IPS-18a (cell line): ENCODE results near the gene MPLKIP.
"Not testable (repeated sequence)": the region's sequence is repeated elsewhere in the genome, so short reads cannot be mapped to it uniquely, and the experiment has no call there.

Source experiments
- H3K27ac ChIP-seq: one replicate; pipeline ENCODE4 v1.5.1; 2013; ENCODE audit warnings: low read length
- H3K27me3 ChIP-seq: one replicate; pipeline ENCODE4 v1.6.1; 2013; ENCODE audit warnings: mild to moderate bottlenecking, low read length; ENCODE audit not compliant: control insufficient read depth, insufficient read depth
- H3K36me3 ChIP-seq: one replicate; pipeline ENCODE4 v1.6.1; 2013; ENCODE audit warnings: low read depth, low read length; ENCODE audit not compliant: control insufficient read depth
- H3K4me1 ChIP-seq: one replicate; pipeline ENCODE4 v1.6.1; 2013; ENCODE audit warnings: low read depth, low read length; ENCODE audit not compliant: control insufficient read depth
- H3K4me3 ChIP-seq: one replicate; pipeline ENCODE4 v1.5.1; 2013; ENCODE audit warnings: low read length
- H3K9ac ChIP-seq: one replicate; pipeline ENCODE4 v1.6.1; 2013; ENCODE audit warnings: mild to moderate bottlenecking, low read length, moderate library complexity
- H3K9me3 ChIP-seq: one replicate; pipeline ENCODE4 v1.6.1; 2013; ENCODE audit warnings: low read depth, low read length; ENCODE audit not compliant: control insufficient read depth

Gene MPLKIP

DNA sequence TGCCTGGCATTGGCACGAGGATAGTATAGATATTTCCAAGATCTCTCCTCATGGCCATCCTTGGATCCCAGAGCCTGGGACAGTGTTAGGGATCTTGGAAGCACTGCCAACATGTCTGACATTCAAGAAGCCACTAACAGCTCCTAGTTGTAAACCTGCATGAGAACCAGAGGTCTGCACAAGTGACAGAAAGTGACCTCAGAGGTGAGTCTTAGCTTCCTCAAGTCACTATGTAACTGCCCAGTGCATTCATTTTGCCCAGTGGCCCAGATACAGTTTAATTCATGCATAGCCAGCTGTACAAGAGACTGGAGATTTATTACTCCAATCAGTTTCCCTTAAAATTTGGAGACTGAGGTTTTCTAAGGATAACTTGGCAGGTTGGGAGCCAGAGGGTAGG is 17.1 kb upstream of the MPLKIP start:
- Histone ChIP-seq H3K4me1 (peaks cover 3% of the 10 kb centered on the region), H3K27ac (no peak overlapping the region), H3K36me3 (no peaks in the 10 kb centered on the region), H3K9me3 (no peaks in the 10 kb centered on the region), H3K27me3 (no peaks in the 10 kb centered on the region), H3K9ac (no peak overlapping the region), H3K4me3 (no peak overlapping the region)

GRCh38 chr7:40148671-40149070 is 14.2 kb upstream of the MPLKIP start:
- H3K9ac ChIP-seq: no peak overlapping the region
- H3K4me1 ChIP-seq: peaks cover 3% of the 10 kb centered on the region
- no peaks in the 10 kb centered on the region for H3K36me3 ChIP-seq
- no peaks in the 10 kb centered on the region for H3K27me3 ChIP-seq
- H3K9me3 ChIP-seq: peaks cover 3% of the 10 kb centered on the region
- no peak overlapping the region for H3K4me3 ChIP-seq
- no peak overlapping the region for H3K27ac ChIP-seq

- H3K4me1 ChIP-seq, H3K9me3 ChIP-seq, H3K4me3 ChIP-seq, H3K27ac ChIP-seq, H3K27me3 ChIP-seq, H3K36me3 ChIP-seq, H3K9ac ChIP-seq: not testable (repeated sequence)
These were observed 13.8 kb upstream of the MPLKIP start for GRCh38 chr7:40148247-40148580.

- Histone ChIP-seq H3K9ac (no peak overlapping the region), H3K36me3 (no peaks in the 10 kb centered on the region), H3K4me1 (peaks cover 3% of the 10 kb centered on the region), H3K27me3 (no peaks in the 10 kb centered on the region), H3K27ac (no peak overlapping the region), H3K4me3 (no peak overlapping the region), H3K9me3 (peaks cover 3% of the 10 kb centered on the region)
These were observed 13.2 kb upstream of the MPLKIP start for GRCh38 chr7:40147371-40148246.

- H3K4me3 ChIP-seq, H3K9ac ChIP-seq, H3K9me3 ChIP-seq, H3K36me3 ChIP-seq, H3K27ac ChIP-seq, H3K27me3 ChIP-seq, H3K4me1 ChIP-seq: not testable (repeated sequence)
These were observed 11.2 kb upstream of the MPLKIP start for GRCh38 chr7:40145596-40146130.

- not testable (repeated sequence) for H3K4me1 ChIP-seq, H3K9ac ChIP-seq, H3K36me3 ChIP-seq, H3K27me3 ChIP-seq, H3K9me3 ChIP-seq, H3K27ac ChIP-seq, H3K4me3 ChIP-seq
These were observed 7.5 kb upstream of the MPLKIP start for GRCh38 chr7:40141916-40142315.

- not testable (repeated sequence) for H3K4me1 ChIP-seq, H3K36me3 ChIP-seq, H3K9ac ChIP-seq, H3K9me3 ChIP-seq, H3K27ac ChIP-seq, H3K4me3 ChIP-seq
- H3K27me3 ChIP-seq: peaks cover 17% of the 10 kb centered on the region
These were observed 5.5 kb upstream of the MPLKIP start for GRCh38 chr7:40139891-40140290.

DNA sequence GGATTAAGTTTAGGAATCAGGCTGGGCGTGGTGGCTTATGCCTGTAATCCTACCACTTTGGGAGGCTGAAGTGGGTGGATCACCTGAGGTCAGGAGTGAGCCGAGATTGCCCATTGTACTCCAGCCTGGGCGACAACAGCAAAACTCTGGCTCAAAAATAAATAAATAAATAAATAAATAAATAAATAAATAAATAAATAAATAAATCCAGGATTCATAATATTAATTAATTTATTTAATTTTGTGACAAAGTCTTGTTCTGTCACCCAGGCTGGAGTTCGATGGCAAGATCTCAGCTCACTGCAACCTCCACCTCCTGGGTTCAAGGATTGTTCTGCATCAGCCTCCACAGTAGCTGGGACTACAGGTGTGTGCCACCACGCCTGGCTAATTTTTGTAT is 4.6 kb upstream of the MPLKIP start:
- Histone ChIP-seq H3K9me3 (no peaks in the 10 kb centered on the region), H3K36me3 (no peaks in the 10 kb centered on the region), H3K27me3 (peaks cover 17% of the 10 kb centered on the region), H3K4me1 (no peaks in the 10 kb centered on the region), H3K4me3 (no peak overlapping the region), H3K27ac (no peak overlapping the region), H3K9ac (no peak overlapping the region)

GRCh38 chr7:40137563-40137962 is 3.1 kb upstream of the MPLKIP start:
- Histone ChIP-seq H3K27ac (no peak overlapping the region), H3K9me3 (no peaks in the 10 kb centered on the region), H3K9ac (no peak overlapping the region), H3K4me3 (no peak overlapping the region), H3K27me3 (peaks cover 17% of the 10 kb centered on the region), H3K36me3 (peaks cover 2% of the 10 kb centered on the region), H3K4me1 (peaks cover 9% of the 10 kb centered on the region)

- Histone ChIP-seq H3K4me1 (peaks cover 9% of the 10 kb centered on the region), H3K9ac (peak overlapping the region; percentile 88), H3K27me3 (peaks cover 17% of the 10 kb centered on the region), H3K4me3 (peak overlapping the region; percentile 95), H3K36me3 (peaks cover 5% of the 10 kb centered on the region), H3K27ac (no peak overlapping the region), H3K9me3 (no peaks in the 10 kb centered on the region)
These were observed 842 bp upstream of the MPLKIP start for GRCh38 chr7:40135317-40135610.

DNA sequence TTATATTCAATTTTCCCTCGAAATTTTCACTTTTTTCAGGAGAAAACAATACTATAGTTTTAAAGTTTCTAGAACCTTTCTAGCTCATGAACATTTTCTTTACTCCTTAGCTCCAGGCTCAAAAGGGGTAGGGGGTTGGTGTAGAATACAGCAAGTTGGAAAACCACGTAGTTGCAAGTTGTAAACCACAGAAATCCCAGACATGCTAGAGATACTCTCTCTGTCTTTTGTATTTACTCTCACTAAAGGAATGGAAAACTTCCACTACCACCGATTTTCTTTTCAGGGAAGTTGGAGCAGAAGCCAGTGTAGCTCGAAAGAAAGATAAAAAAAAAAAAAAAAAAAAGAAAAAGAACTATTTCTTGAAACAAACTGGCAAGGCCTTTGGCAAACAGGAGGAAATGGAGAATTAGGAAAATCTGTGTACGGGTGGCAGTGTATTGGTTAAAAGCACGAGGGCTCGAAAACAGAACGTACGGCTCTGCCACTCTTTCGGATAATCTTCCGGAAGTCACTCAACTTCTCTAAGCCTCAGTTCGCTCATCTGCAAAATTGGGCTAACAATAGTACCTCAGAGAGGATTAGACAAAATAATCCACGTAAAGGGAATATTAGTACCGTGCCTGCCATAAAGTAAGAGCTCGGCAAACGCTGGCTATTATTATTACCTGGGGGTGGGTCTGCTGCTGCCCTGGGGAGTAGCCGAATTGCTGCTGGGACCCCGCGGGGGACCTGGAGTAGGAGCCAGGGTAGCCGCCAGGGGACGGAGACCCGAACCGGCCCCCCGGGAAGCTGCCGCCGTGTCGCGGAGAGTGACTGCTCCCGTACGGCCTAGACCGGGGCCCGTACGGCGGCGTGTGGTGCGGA is 628 bp downstream of the MPLKIP start:
- Histone ChIP-seq H3K36me3 (peaks cover 5% of the 10 kb centered on the region), H3K27me3 (peaks cover 17% of the 10 kb centered on the region), H3K9ac (peak overlapping the region; percentile 88), H3K4me1 (peaks cover 9% of the 10 kb centered on the region), H3K27ac (peak overlapping the region; percentile 60), H3K4me3 (peak overlapping the region; percentile 95), H3K9me3 (no peaks in the 10 kb centered on the region)

DNA sequence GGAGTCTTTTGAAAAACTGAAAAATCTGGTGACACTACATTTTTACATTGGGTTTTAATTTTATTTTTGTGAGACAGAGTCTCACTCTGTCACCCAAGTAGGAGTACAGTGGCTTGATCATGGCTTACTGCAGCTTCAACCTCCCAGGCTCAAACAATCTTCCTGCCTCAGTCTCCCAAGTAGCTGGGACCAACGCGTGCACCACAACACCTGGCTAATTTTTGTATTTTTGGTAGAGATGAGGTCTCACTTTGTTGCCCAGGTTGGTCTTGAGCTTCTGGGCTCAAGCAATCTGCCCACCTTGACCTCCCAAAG is 11.5 kb downstream of the MPLKIP start:
- no peak overlapping the region for H3K4me3 ChIP-seq
- no peaks in the 10 kb centered on the region for H3K4me1 ChIP-seq
- H3K27ac ChIP-seq: no peak overlapping the region
- no peaks in the 10 kb centered on the region for H3K36me3 ChIP-seq
- H3K9ac ChIP-seq: no peak overlapping the region
- H3K27me3 ChIP-seq: no peaks in the 10 kb centered on the region
- no peaks in the 10 kb centered on the region for H3K9me3 ChIP-seq
